ENCODE measurements around the gene CPT1B. TPM values are rescaled to one million over a fixed set of nuclear protein-coding genes. Genes with fewer than 3 reads are reported as not detected.

CPT1B gene
- total and polyA plus RNA-seq, 2 donors (not counting 3 experiments of a cell fraction or from before 2014, with no cell fraction given) = 7.1 TPM

DNA sequence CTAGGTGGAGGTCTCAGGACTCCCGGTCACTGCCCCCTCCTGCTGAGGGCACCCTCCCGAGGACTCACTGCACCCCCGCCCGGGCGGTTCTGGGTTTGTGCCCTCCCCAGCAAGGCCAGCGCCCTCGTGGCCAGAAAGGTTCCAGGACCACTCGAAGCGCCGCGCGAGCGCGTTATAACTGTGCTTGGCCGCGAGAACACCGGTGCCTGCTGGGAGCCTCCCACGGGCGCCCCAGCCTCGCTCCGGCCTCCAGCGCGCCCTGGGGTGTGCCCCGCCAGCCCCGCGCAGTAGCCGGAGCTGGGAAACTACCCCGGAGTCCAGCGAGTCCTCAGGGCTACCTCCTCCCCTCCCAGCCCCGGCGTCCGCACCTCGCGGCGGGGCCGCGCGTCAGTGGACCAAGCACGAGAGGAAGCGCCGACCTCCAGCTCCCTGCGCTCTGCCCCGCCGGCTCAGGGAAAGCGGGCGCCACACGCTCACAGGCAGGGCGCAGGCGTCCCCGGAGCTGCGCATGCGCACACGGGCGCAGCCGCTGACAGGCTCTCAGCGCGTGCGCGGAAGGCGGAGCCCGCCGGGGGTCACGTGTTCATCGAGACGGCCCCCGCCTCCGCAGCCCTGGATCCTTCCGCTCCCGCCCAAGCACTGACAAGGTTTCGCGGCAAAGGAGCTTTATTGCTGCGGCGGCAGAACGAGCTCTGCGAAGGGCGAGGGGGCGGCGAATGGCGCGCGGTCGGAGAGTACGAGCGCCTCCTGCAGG lies 52.9 kb downstream of the CPT1B start, which contains the start of gene SCO2:
Gene SCO2, minus strand, starts transcription at position 495 of the 754 bp plus-strand sequence. CDS start 1,187 bp downstream, outside the sequence.
- H3K36me3 ChIP-seq (ENCODE audit: control insufficient read depth in 2 of 2, extremely low read depth in 1 of 2, insufficient read depth in 2 of 2, low read length in 2 of 2) = peaks cover 0 to 22% of the 10 kb centered on the region in 2 experiments
- H4K20me1 ChIP-seq (replicated peaks; ENCODE audit: control insufficient read depth, extremely low read depth, insufficient read depth, low read length) = no peaks in the 10 kb centered on the region
- peak within 1 kb of the TSS; percentile 68 for H3K9ac ChIP-seq (replicated peaks; ENCODE audit: extremely low read depth, insufficient read depth, low read length)
- no peaks in the 10 kb centered on the region for H3K9me3 ChIP-seq (replicated peaks; ENCODE audit: control insufficient read depth, insufficient read depth, low read length)
- peak within 1 kb of the TSS; percentile 75 for H2AFZ ChIP-seq (ENCODE audit: low read depth, low read length)
- H3K9me1 ChIP-seq (replicated peaks; ENCODE audit: control insufficient read depth, extremely low read depth, insufficient read depth, low read length) = no peaks in the 10 kb centered on the region
- TF ChIP-seq, protein P1, sequence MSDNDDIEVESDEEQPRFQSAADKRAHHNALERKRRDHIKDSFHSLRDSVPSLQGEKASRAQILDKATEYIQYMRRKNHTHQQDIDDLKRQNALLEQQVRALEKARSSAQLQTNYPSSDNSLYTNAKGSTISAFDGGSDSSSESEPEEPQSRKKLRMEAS (IDR thresholded peaks at IDR 0.05; ENCODE audit: insufficient read depth, insufficient read length) = peak; percentile 96
- TF ChIP-seq, protein P2, sequence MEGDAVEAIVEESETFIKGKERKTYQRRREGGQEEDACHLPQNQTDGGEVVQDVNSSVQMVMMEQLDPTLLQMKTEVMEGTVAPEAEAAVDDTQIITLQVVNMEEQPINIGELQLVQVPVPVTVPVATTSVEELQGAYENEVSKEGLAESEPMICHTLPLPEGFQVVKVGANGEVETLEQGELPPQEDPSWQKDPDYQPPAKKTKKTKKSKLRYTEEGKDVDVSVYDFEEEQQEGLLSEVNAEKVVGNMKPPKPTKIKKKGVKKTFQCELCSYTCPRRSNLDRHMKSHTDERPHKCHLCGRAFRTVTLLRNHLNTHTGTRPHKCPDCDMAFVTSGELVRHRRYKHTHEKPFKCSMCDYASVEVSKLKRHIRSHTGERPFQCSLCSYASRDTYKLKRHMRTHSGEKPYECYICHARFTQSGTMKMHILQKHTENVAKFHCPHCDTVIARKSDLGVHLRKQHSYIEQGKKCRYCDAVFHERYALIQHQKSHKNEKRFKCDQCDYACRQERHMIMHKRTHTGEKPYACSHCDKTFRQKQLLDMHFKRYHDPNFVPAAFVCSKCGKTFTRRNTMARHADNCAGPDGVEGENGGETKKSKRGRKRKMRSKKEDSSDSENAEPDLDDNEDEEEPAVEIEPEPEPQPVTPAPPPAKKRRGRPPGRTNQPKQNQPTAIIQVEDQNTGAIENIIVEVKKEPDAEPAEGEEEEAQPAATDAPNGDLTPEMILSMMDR (IDR thresholded peaks at IDR 0.05; ENCODE audit: extremely low read depth in 1 of 2, insufficient read depth in 1 of 2, low read depth in 1 of 2, low read length in 2 of 2) = peak in 1 of 2 donors; percentile 36
- no peak for TF ChIP-seq GATA2 (IDR thresholded peaks at IDR 0.05; ENCODE audit: insufficient read depth, insufficient read length, low read depth, low read length)
- no peak for TF ChIP-seq EZH2 (IDR thresholded peaks at IDR 0.05; ENCODE audit: borderline replicate concordance, low read depth, low read length, severe bottlenecking)
- TF ChIP-seq FOS (IDR thresholded peaks at IDR 0.05; ENCODE audit: borderline replicate concordance, insufficient read depth, low read length) = no peak
- TF ChIP-seq POLR2AphosphoS5 (IDR thresholded peaks at IDR 0.05; ENCODE audit: insufficient read depth, low read depth, low read length) = peak; percentile 93
- TF ChIP-seq MYC (IDR thresholded peaks at IDR 0.05; ENCODE audit: low read depth, low read length) = no peak
- peak; percentile 92 for TF ChIP-seq POLR2A (IDR thresholded peaks at IDR 0.05; ENCODE audit: low read depth, low read length)
- H3K4me2 ChIP-seq (ENCODE audit: insufficient read depth, low read length) = peak within 1 kb of the TSS; percentile 45
- dilution Hi-C loops (cut with MboI; ENCODE audit: extremely low pct_ligation_motif_present, low sequenced_read_pairs) (no loop called here), intact Hi-C loops (cut with micrococcal nuclease) (loop anchor here (1.0 to 2.0 kb wide), 4 partner anchors 17 to 147 kb away; partner anchors contain the start of genes CHKB, NCAPH2 and SHANK3)
- peak within 1 kb of the TSS; percentile 47 to 66 (median 48) for H3K4me3 ChIP-seq (replicated peaks in 1 of 3; ENCODE audit: insufficient read depth in 1 of 3, low read depth in 1 of 3, low read length in 3 of 3)
- peak; percentile 94 for FAIRE-seq
- peak within 1 kb of the TSS; percentile 57 for H3K27ac ChIP-seq (ENCODE audit: insufficient read depth, low read depth, low read length)
- H3K4me1 ChIP-seq (ENCODE audit: control insufficient read depth, extremely low read depth, insufficient read depth, low read length) = peaks cover 13% of the 10 kb centered on the region
- ChIA-PET CTCF (interaction anchor here (0.8 to 2.7 kb wide), 41 partner anchors 8 to 288 kb away, joined by 3 to 34 read pairs (median 4); partner anchors contain the start of genes ARSA, CHKB, KLHDC7B and LMF2), POLR2A (interaction anchor here (0.6 to 1.5 kb wide), 4 partner anchors 11 to 57 kb away, joined by 4 to 12 read pairs (median 6); partner anchors contain the start of genes CHKB, LMF2 and NCAPH2)
- H3K79me2 ChIP-seq (ENCODE audit: control insufficient read depth, insufficient read depth, low read length) = peaks cover 10% of the 10 kb centered on the region
- DNase-seq (ENCODE audit: low read depth, low spot score) = peak; percentile 98
- H3K27me3 ChIP-seq (ENCODE audit: control insufficient read depth in 2 of 2, insufficient read depth in 2 of 2, low read length in 2 of 2) = peaks cover 0 to 4% of the 10 kb centered on the region in 2 experiments
- no TSS peak for BruUV-seq (replicated peaks)

Data from endothelial cell of umbilical vein (primary cell).